ENCODE results near the gene BACE1-AS. TPM values are rescaled to one million over a fixed set of nuclear protein-coding genes. Genes with fewer than 3 reads are reported as not detected.
A peak's percentile ranks its signal among the peaks of the same experiment; 100 is the strongest.

The BACE1-AS gene
- total and polyA plus RNA-seq, 2 donors = 4.5 to 6.0 TPM

- DNase-seq (ENCODE audit: extremely low spot score) = no peak
- Histone ChIP-seq H3K27ac (ENCODE audit: low read depth) (no peak overlapping the region), H3K4me3 (ENCODE audit: low read depth, low read length) (no peak overlapping the region), H3K4me1 (ENCODE audit: insufficient read depth) (no peaks in the 10 kb centered on the region), H3K36me3 (ENCODE audit: insufficient read depth) (no peaks in the 10 kb centered on the region)
- 57% methylated on average over 12 of the region's 12 CpGs for WGBS
Observed at GRCh38 chr11:117299351-117300282, 8.5 kb downstream of the BACE1-AS start.

- Histone ChIP-seq H3K4me3 (ENCODE audit: low read depth, low read length) (no peak overlapping the region), H3K36me3 (ENCODE audit: insufficient read depth) (no peaks in the 10 kb centered on the region), H3K27ac (ENCODE audit: low read depth) (no peak overlapping the region), H3K4me1 (ENCODE audit: insufficient read depth) (no peaks in the 10 kb centered on the region)
- DNase-seq (ENCODE audit: extremely low spot score) = peak; percentile 32
- WGBS = 23% methylated on average over 17 of the region's 17 CpGs
Observed at GRCh38 chr11:117300283-117300663, 9.1 kb downstream of the BACE1-AS start.

GRCh38 chr11:117300773-117301172 lies 9.6 kb downstream of the BACE1-AS start:
- no peak overlapping the region for H3K4me3 ChIP-seq (ENCODE audit: low read depth, low read length)
- no peaks in the 10 kb centered on the region for H3K4me1 ChIP-seq (ENCODE audit: insufficient read depth)
- DNase-seq (ENCODE audit: extremely low spot score) = no peak
- WGBS = 67% methylated on average over 5 of the region's 5 CpGs
- no peaks in the 10 kb centered on the region for H3K36me3 ChIP-seq (ENCODE audit: insufficient read depth)
- no peak overlapping the region for H3K27ac ChIP-seq (ENCODE audit: low read depth)

GRCh38 chr11:117302228-117302627 lies 11.1 kb downstream of the BACE1-AS start:
- Histone ChIP-seq H3K4me3 (ENCODE audit: low read depth, low read length) (no peak overlapping the region), H3K27ac (ENCODE audit: low read depth) (no peak overlapping the region), H3K4me1 (ENCODE audit: insufficient read depth) (no peaks in the 10 kb centered on the region), H3K36me3 (ENCODE audit: insufficient read depth) (no peaks in the 10 kb centered on the region)
- WGBS = 88% methylated on average over 7 of the region's 7 CpGs
- DNase-seq (ENCODE audit: extremely low spot score) = no peak

GRCh38 chr11:117303101-117303500 lies 12.0 kb downstream of the BACE1-AS start:
- WGBS = 71% methylated on average over 4 of the region's 4 CpGs
- Histone ChIP-seq H3K4me3 (ENCODE audit: low read depth, low read length) (no peak overlapping the region), H3K4me1 (ENCODE audit: insufficient read depth) (no peaks in the 10 kb centered on the region), H3K36me3 (ENCODE audit: insufficient read depth) (no peaks in the 10 kb centered on the region), H3K27ac (ENCODE audit: low read depth) (no peak overlapping the region)
- DNase-seq (ENCODE audit: extremely low spot score) = no peak

GRCh38 chr11:117303646-117304315 lies 12.6 kb downstream of the BACE1-AS start:
- Histone ChIP-seq H3K36me3 (ENCODE audit: insufficient read depth) (no peaks in the 10 kb centered on the region), H3K4me1 (ENCODE audit: insufficient read depth) (no peaks in the 10 kb centered on the region), H3K4me3 (ENCODE audit: low read depth, low read length) (no peak overlapping the region), H3K27ac (ENCODE audit: low read depth) (no peak overlapping the region)
- no peak for DNase-seq (ENCODE audit: extremely low spot score)
- 84% methylated on average over 5 of the region's 5 CpGs for WGBS

- Histone ChIP-seq H3K4me1 (ENCODE audit: insufficient read depth) (no peaks in the 10 kb centered on the region), H3K27ac (ENCODE audit: low read depth) (no peak overlapping the region)
- 95% methylated on average over 3 of the region's 3 CpGs for WGBS
Observed at GRCh38 chr11:117305145-117305544, 14.0 kb downstream of the BACE1-AS start.

GRCh38 chr11:117309310-117309709 lies 18.2 kb downstream of the BACE1-AS start:
- DNase-seq (ENCODE audit: extremely low spot score) = no peak
- Histone ChIP-seq H3K27ac (ENCODE audit: low read depth) (no peak overlapping the region), H3K4me1 (ENCODE audit: insufficient read depth) (no peaks in the 10 kb centered on the region), H3K4me3 (ENCODE audit: low read depth, low read length) (no peak overlapping the region), H3K36me3 (ENCODE audit: insufficient read depth) (no peaks in the 10 kb centered on the region)
- WGBS = 87% methylated on average over 7 of the region's 7 CpGs

More at GRCh38 chr11:117305145-117305544, 14.0 kb downstream of the BACE1-AS start:
- DNase-seq (ENCODE audit: extremely low spot score) = no peak
- no peaks in the 10 kb centered on the region for H3K36me3 ChIP-seq (ENCODE audit: insufficient read depth)
- H3K4me3 ChIP-seq (ENCODE audit: low read depth, low read length) = no peak overlapping the region

GRCh38 chr11:117313091-117313490 lies 21.9 kb downstream of the BACE1-AS start:
- DNase-seq (ENCODE audit: extremely low spot score) = no peak

GRCh38 chr11:117313828-117314768 lies 23.0 kb downstream of the BACE1-AS start:
- 79% methylated on average over 14 of the region's 14 CpGs for WGBS
- Histone ChIP-seq H3K4me3 (ENCODE audit: low read depth, low read length) (no peak overlapping the region), H3K27ac (ENCODE audit: low read depth) (no peak overlapping the region), H3K36me3 (ENCODE audit: insufficient read depth) (no peaks in the 10 kb centered on the region), H3K4me1 (ENCODE audit: insufficient read depth) (no peaks in the 10 kb centered on the region)
- DNase-seq (ENCODE audit: extremely low spot score) = no peak

More at GRCh38 chr11:117313091-117313490, 21.9 kb downstream of the BACE1-AS start:
- WGBS = 79% methylated on average over 5 of the region's 5 CpGs
- H3K4me3 ChIP-seq (ENCODE audit: low read depth, low read length) = no peak overlapping the region
- no peaks in the 10 kb centered on the region for H3K4me1 ChIP-seq (ENCODE audit: insufficient read depth)
- H3K27ac ChIP-seq (ENCODE audit: low read depth) = no peak overlapping the region
- H3K36me3 ChIP-seq (ENCODE audit: insufficient read depth) = no peaks in the 10 kb centered on the region

- WGBS = 16% methylated on average over 10 of the region's 10 CpGs
- no peaks in the 10 kb centered on the region for H3K36me3 ChIP-seq (ENCODE audit: insufficient read depth)
- H3K4me1 ChIP-seq (ENCODE audit: insufficient read depth) = no peaks in the 10 kb centered on the region
- H3K4me3 ChIP-seq (ENCODE audit: low read depth, low read length) = peak overlapping the region; percentile 98
- H3K27ac ChIP-seq (ENCODE audit: low read depth) = no peak overlapping the region
- DNase-seq (ENCODE audit: extremely low spot score) = no peak
Observed at GRCh38 chr11:117314840-117315239, 23.7 kb downstream of the BACE1-AS start.

- no peak overlapping the region for H3K27ac ChIP-seq (ENCODE audit: low read depth)
- 2% methylated on average over 62 of the region's 62 CpGs for WGBS
- no peaks in the 10 kb centered on the region for H3K36me3 ChIP-seq (ENCODE audit: insufficient read depth)
- DNase-seq (ENCODE audit: extremely low spot score) = no peak
- no peaks in the 10 kb centered on the region for H3K4me1 ChIP-seq (ENCODE audit: insufficient read depth)
- H3K4me3 ChIP-seq (ENCODE audit: low read depth, low read length) = peak overlapping the region; percentile 98
Observed at GRCh38 chr11:117315285-117316196, 24.4 kb downstream of the BACE1-AS start.
